ENCODE measurements around the gene RFX4.
"Not testable (repeated sequence)": the region's sequence is repeated elsewhere in the genome, so short reads cannot be mapped to it uniquely, and the experiment has no call there.

RFX4 gene

GRCh38 chr12:106594447-106594846 is 11.6 kb downstream of the RFX4 start:
- DNase-seq = no peak

GRCh38 chr12:106595268-106595667 is 12.5 kb downstream of the RFX4 start:
- DNase-seq = no peak

GRCh38 chr12:106598003-106598402 is 15.2 kb downstream of the RFX4 start:
- DNase-seq = no peak

- no peak for DNase-seq
These were observed 16.5 kb downstream of the RFX4 start for GRCh38 chr12:106599302-106599701.

- no peak for DNase-seq
These were observed 17.7 kb downstream of the RFX4 start for GRCh38 chr12:106600503-106600902.

GRCh38 chr12:106601031-106601430 is 18.2 kb downstream of the RFX4 start:
- DNase-seq = no peak

- no peak for DNase-seq
These were observed 18.7 kb downstream of the RFX4 start for GRCh38 chr12:106601496-106601895.

GRCh38 chr12:106602076-106602475 is 19.3 kb downstream of the RFX4 start:
- no peak for DNase-seq

GRCh38 chr12:106605254-106605653 is 22.4 kb downstream of the RFX4 start:
- DNase-seq = no peak

GRCh38 chr12:106620588-106620987 is 37.8 kb downstream of the RFX4 start:
- not testable (repeated sequence) for DNase-seq

- DNase-seq = no peak
These were observed 43.2 kb downstream of the RFX4 start for GRCh38 chr12:106625976-106626375.

- DNase-seq = no peak
These were observed 47.2 kb downstream of the RFX4 start for GRCh38 chr12:106629797-106630659.

- DNase-seq = no peak
These were observed 48.3 kb downstream of the RFX4 start for GRCh38 chr12:106631150-106631549.

- DNase-seq = no peak
These were observed 49.0 kb downstream of the RFX4 start for GRCh38 chr12:106631797-106632196.

- DNase-seq = no peak
These were observed 50.1 kb downstream of the RFX4 start for GRCh38 chr12:106632797-106633450.

- DNase-seq = no peak
These were observed 50.6 kb downstream of the RFX4 start for GRCh38 chr12:106633451-106633823.

- no peak for DNase-seq
These were observed 51.4 kb downstream of the RFX4 start for GRCh38 chr12:106634206-106634605.

- DNase-seq = no peak
These were observed 60.2 kb downstream of the RFX4 start for GRCh38 chr12:106643000-106643399.

GRCh38 chr12:106644335-106645073 is 61.7 kb downstream of the RFX4 start:
- no peak for DNase-seq

GRCh38 chr12:106645074-106645421 is 62.2 kb downstream of the RFX4 start:
- no peak for DNase-seq

- no peak for DNase-seq
These were observed 62.9 kb downstream of the RFX4 start for GRCh38 chr12:106645465-106646330.

GRCh38 chr12:106646472-106646871 is 63.7 kb downstream of the RFX4 start:
- DNase-seq = no peak

Measured in NCI-H1417 treated with DMSO at 0.1 percent for 48 hours (cell line).